Globus pallidus (tissue), 1 donor: Measurements from ENCODE around the gene TRIM54.

ENCODE experiments used
- DNase-seq: peaks from one replicate; pipeline ENCODE4 v3.0.0-alpha.2; 2015; ENCODE audit warnings: low spot score

TRIM54 gene

GRCh38 chr2:27356382-27357181, 74.4 kb downstream of the TRIM54 start, which contains the start of gene GTF3C2:
TSS of gene GTF3C2 (minus strand) at chr2:27356764. CDS start at chr2:27343554, 13,210 bp downstream.
- DNase-seq, result peak; percentile 96
